ENCODE measurements around the gene PSMD9.

PSMD9 gene

GRCh38 chr12:121964813-121965643 is 76.4 kb downstream of the PSMD9 start:
- peak; percentile 29 for DNase-seq (ENCODE audit: extremely low read depth, low read depth)
- no peak for TF ChIP-seq CTCF (IDR thresholded peaks at IDR 0.05; ENCODE audit: low read depth, low read length, missing control alignments)
- H3K4me3 ChIP-seq (replicated peaks; ENCODE audit: low read depth, low read length): no peak overlapping the region

GRCh38 chr12:121966959-121967358 is 78.4 kb downstream of the PSMD9 start:
- no peak overlapping the region for H3K4me3 ChIP-seq (replicated peaks; ENCODE audit: low read depth, low read length)
- no peak for DNase-seq (ENCODE audit: extremely low read depth, low read depth)
- no peak for TF ChIP-seq CTCF (IDR thresholded peaks at IDR 0.05; ENCODE audit: low read depth, low read length, missing control alignments)

All from HFF-Myc (cell line).